Muscle of leg (tissue), 11 donors: ENCODE data around the gene NME8. TPM values are rescaled to one million over a fixed set of nuclear protein-coding genes. Genes with fewer than 3 reads are reported as not detected.

Experiments
- DNase-seq: peaks from one replicate; pipeline ENCODE4 v3.0.0; 2013
- H3K27ac ChIP-seq: one replicate; pipeline ENCODE4 v1.5.1; 2013; ENCODE audit warnings: mild to moderate bottlenecking, low read length, control low read depth
- H3K27me3 ChIP-seq: one replicate; pipeline ENCODE4 v1.6.1; 2013; ENCODE audit warnings: low read length; ENCODE audit not compliant: control insufficient read depth, insufficient read depth
- H3K36me3 ChIP-seq: one replicate; pipeline ENCODE4 v1.6.1; 2013; ENCODE audit warnings: low read length; ENCODE audit not compliant: control insufficient read depth, insufficient read depth
- H3K4me1 ChIP-seq: one replicate; pipeline ENCODE4 v1.6.1; 2013; ENCODE audit warnings: low read length; ENCODE audit not compliant: control insufficient read depth, insufficient read depth
- H3K4me3 ChIP-seq: one replicate; pipeline ENCODE4 v1.5.1; 2013; ENCODE audit warnings: low read length, control low read depth
- H3K9me3 ChIP-seq: replicated peaks from 2 replicates; pipeline ENCODE4 v1.6.1; 2013; ENCODE audit warnings: low read depth, low read length; ENCODE audit not compliant: control insufficient read depth
- WGBS: methylation state at CpG from one replicate; pipeline ENCODE4 v1.1.5; 2013; ENCODE audit warnings: missing lambda C conversion rate; ENCODE audit not compliant: insufficient coverage; 5-methylcytosine and 5-hydroxymethylcytosine counted together
- polyA plus RNA-seq, 8 donors: library from polyadenylated mRNA; unstranded; fragments of 120-200 nt; gene quantifications; one replicate each; pipeline versions ENCODE4 v1.2.1 to v1.2.3, GENCODE V29; 2013; ENCODE audit warnings: inconsistent platforms in 1 of 8, low replicate concordance in 1 of 8; ENCODE audit not compliant: insufficient read length in 8 of 8, insufficient read depth in 1 of 8
- total RNA-seq: library from RNA; stranded (reverse); fragments of 120-200 nt; gene quantifications from one replicate; pipeline ENCODE4 v1.2.4, GENCODE V29; 2013

The NME8 gene
- total and polyA plus RNA-seq, 9 donors = 0.22 TPM; not detected in 8

DNA sequence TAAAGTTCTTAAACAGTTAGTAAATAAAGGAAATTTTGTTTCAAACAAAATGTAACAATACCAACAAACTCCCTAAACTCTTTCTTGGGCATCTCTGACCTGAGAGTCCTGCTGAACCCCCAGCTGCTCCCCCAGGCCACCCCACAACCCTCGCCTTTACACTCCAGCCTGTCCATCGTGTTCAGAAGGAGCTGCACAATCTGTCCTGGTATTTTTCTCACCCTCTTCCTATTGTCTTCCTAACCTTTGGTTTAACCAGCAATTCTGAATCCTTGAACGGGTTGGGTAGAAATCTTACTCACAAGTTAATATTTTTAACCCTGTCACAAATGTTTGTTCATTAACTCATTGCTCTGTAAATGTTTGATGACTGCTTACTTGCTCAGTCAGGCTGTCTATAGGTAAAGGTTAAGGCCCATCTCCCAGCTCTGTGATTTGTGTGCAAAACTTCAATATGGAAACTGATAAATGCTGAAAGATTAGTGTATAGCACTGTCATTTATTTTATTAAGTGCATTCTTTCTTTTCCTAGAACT is 51.4 kb downstream of the NME8 start:
- Histone ChIP-seq H3K27ac (no peak overlapping the region), H3K36me3 (no peaks in the 10 kb centered on the region), H3K4me3 (no peak overlapping the region), H3K4me1 (peaks cover 8% of the 10 kb centered on the region), H3K9me3 (no peaks in the 10 kb centered on the region), H3K27me3 (no peaks in the 10 kb centered on the region)
- 83% methylated on average over 2 of the region's 3 CpGs for WGBS
- DNase-seq = no peak

GRCh38 chr7:37901236-37901827 is 52.9 kb downstream of the NME8 start:
- no peak overlapping the region for H3K27ac ChIP-seq
- peaks cover 8% of the 10 kb centered on the region for H3K4me1 ChIP-seq
- H3K4me3 ChIP-seq = no peak overlapping the region
- peak; percentile 67 for DNase-seq
- WGBS = 38% methylated on average over 1 of the region's 6 CpGs
- no peaks in the 10 kb centered on the region for H3K36me3 ChIP-seq
- H3K27me3 ChIP-seq = no peaks in the 10 kb centered on the region
- H3K9me3 ChIP-seq = no peaks in the 10 kb centered on the region

DNA sequence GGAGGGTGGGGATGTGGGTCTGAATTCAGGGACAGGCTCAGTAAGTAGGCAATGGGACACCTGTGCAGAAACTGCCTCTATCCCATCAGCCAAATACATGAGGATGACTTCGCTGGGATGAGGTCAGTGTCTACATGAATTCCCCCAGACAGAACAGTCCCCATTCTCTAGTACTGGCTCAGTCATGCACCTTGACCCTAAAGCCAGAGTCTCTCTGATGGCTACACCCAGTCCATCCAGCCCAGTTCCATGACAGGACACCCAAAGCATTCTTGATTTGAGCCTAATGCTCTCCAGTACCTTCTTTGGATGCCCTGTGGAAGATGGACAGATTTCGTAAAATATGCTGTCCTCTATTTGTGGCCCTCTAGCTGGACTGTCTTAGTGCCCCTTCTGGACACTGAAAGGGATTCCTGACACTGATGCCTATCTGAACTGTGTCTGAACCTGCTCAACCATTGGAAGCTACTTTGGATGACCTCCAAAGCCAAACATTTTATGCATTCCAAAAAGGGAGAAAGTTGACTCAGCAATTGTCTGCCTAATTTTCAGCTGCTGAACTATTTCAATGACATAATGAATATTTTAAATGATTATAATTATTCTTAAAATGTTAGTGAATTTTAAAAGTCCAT is 53.6 kb downstream of the NME8 start:
- H3K27me3 ChIP-seq = no peaks in the 10 kb centered on the region
- no peak overlapping the region for H3K4me3 ChIP-seq
- peaks cover 8% of the 10 kb centered on the region for H3K4me1 ChIP-seq
- no peak overlapping the region for H3K27ac ChIP-seq
- no peaks in the 10 kb centered on the region for H3K36me3 ChIP-seq
- 92% methylated on average over 2 of the region's 2 CpGs for WGBS
- peak; percentile 73 for DNase-seq
- no peaks in the 10 kb centered on the region for H3K9me3 ChIP-seq

- no peak for DNase-seq
- Histone ChIP-seq H3K36me3 (peaks cover 2% of the 10 kb centered on the region), H3K4me3 (no peak overlapping the region), H3K27me3 (no peaks in the 10 kb centered on the region), H3K9me3 (no peaks in the 10 kb centered on the region), H3K4me1 (no peaks in the 10 kb centered on the region), H3K27ac (no peak overlapping the region)
- no CpG with 5 or more reads among the region's 1 CpG for WGBS
Observed at GRCh38 chr7:37908221-37908788, 59.9 kb downstream of the NME8 start.

DNA sequence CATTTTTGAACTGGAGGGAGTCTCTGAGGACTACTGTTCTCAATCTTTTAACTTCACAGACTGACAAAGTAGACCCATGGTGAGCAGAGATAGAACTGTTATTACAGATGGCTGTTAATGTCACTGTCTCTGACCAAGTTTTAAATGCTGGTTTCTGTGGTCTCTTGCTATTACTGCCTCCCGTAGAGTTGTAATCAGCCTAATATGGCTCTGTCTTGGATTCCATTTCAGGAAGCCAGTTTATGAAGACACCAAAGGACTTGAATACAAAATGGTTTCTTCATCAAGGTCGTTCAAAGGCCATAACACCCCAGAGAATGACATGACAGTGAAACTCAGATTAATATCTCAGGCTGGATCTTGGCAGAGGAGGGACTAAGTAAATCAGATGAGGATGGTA is 64.4 kb downstream of the NME8 start:
- peaks cover 18% of the 10 kb centered on the region for H3K4me1 ChIP-seq
- H3K4me3 ChIP-seq = no peak overlapping the region
- H3K27me3 ChIP-seq = peaks cover 11% of the 10 kb centered on the region
- DNase-seq = no peak
- H3K27ac ChIP-seq = no peak overlapping the region
- peaks cover 2% of the 10 kb centered on the region for H3K36me3 ChIP-seq
- no CpG with 5 or more reads among the region's 2 CpGs for WGBS
- H3K9me3 ChIP-seq = no peaks in the 10 kb centered on the region

DNA sequence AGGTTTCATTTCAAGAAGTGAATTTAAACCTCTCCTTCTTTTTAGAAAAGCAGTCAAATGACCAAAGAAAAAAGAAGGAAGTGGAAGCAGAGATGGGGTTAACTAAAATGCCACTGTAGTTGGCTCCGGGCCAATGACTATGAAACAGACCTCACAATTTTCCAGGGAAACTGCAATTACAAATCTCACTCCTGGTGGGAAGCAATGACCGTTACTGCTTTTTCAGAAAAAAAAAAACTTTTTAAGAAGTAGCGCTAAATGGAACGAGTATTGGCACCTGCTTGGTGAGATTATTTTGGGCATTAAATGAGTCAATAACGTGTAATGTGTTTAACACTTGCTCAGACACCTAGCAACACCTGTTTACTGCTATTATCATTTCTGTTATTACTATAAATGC is 67.0 kb downstream of the NME8 start:
- Histone ChIP-seq H3K4me1 (peaks cover 23% of the 10 kb centered on the region), H3K4me3 (peak overlapping the region; percentile 63), H3K9me3 (no peaks in the 10 kb centered on the region), H3K27ac (peak overlapping the region; percentile 93), H3K36me3 (no peaks in the 10 kb centered on the region), H3K27me3 (peaks cover 16% of the 10 kb centered on the region)
- no CpG with 5 or more reads among the region's 5 CpGs for WGBS
- DNase-seq = peak; percentile 83

GRCh38 chr7:37916017-37916672 is 67.7 kb downstream of the NME8 start:
- DNase-seq = peak; percentile 64
- peaks cover 18% of the 10 kb centered on the region for H3K27me3 ChIP-seq
- no peaks in the 10 kb centered on the region for H3K36me3 ChIP-seq
- no peaks in the 10 kb centered on the region for H3K9me3 ChIP-seq
- 3% methylated on average over 56 of the region's 57 CpGs for WGBS
- H3K4me3 ChIP-seq = peak overlapping the region; percentile 63
- peak overlapping the region; percentile 93 for H3K27ac ChIP-seq
- H3K4me1 ChIP-seq = peaks cover 27% of the 10 kb centered on the region

DNA sequence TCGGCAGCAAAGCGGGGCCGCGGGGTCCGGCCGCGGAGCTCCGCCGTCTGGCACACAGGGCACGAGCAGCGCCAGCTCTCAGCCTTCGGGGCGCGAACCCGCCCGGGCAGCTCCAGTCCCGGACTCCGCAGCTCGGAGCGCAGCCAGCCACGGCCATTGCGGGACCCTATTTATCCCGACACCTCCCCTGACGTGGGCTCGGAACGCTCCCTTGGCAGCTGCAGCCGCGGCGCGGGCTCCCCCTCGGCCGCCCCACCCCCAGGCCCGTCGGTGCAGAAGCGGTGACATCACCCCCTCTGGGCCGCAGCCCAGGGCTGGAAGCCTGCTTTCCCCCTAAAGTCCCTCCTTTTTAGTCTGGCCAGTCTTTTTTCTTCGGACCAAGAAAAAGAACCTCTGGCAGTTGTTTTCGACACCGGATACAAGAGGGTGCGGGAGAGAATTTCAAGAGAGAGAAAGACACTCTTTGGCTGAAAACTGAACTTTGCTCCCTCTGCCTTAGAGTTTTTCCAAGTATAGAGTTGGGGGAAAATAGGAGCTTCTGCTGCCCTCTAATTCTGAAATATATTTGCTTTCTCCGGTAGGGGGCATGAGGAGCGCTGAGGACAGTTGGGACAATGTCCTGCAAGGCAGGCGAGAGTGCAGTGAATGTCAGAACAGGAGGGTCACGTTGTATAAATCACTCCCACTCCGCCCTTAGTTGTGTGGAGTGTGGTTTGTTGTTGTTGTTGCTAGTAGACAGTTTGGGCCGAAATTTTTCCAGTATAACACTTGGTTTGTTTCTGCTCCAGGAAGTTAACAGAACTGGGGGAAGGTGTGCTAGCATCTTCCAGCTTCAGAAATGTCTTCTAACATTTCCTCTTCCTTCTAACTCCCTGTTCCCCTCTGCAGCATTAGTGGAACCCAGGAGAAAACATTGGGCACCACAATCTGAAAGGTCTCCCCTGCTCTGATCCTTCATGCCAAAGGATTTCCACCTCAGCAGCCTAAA is 68.6 kb downstream of the NME8 start, which contains the start of gene SFRP4:
Gene SFRP4, minus strand, starts transcription at position 145 of the 988 bp plus-strand sequence. CDS start 280 bp downstream, outside the sequence.
- Histone ChIP-seq H3K4me1 (peaks cover 29% of the 10 kb centered on the region), H3K27ac (peak within 1 kb of the TSS; percentile 93), H3K9me3 (no peaks in the 10 kb centered on the region), H3K4me3 (peak within 1 kb of the TSS; percentile 63), H3K27me3 (peaks cover 21% of the 10 kb centered on the region), H3K36me3 (no peaks in the 10 kb centered on the region)
- 0% methylated on average over 33 of the region's 46 CpGs for WGBS
- DNase-seq = peak; percentile 95

- WGBS = 61% methylated on average over 3 of the region's 4 CpGs
- peaks cover 21% of the 10 kb centered on the region for H3K27me3 ChIP-seq
- H3K4me1 ChIP-seq = peaks cover 33% of the 10 kb centered on the region
Observed at GRCh38 chr7:37918526-37918925, 70.1 kb downstream of the NME8 start.

More at GRCh38 chr7:37918526-37918925, 70.1 kb downstream of the NME8 start:
- no peak overlapping the region for H3K4me3 ChIP-seq
- no peaks in the 10 kb centered on the region for H3K36me3 ChIP-seq
- H3K9me3 ChIP-seq = no peaks in the 10 kb centered on the region
- no peak overlapping the region for H3K27ac ChIP-seq
- no peak for DNase-seq
